SK-N-SH (cell line): ENCODE data around the gene KCNA10. TPM values are rescaled to one million over a fixed set of nuclear protein-coding genes. Genes with fewer than 3 reads are reported as not detected.

ENCODE experiments used
- CTCF ChIA-PET: fragments of 300-600, 350-600 bp; formaldehyde crosslinking; extraction: SDS; loops from one replicate; lab custom pipeline; 2021; lab: Yijun Ruan, JAX
- POLR2A ChIA-PET: fragments of 350-600 bp; sonication (Branson Sonifier 250); formaldehyde crosslinking; extraction: SDS; loops from one replicate; lab custom pipeline; 2020; ENCODE audit warnings: antibody characterized with exemption, inconsistent platforms; lab: Yijun Ruan, JAX
- DNase-seq: peaks from one replicate; pipeline ENCODE4 v3.0.0; 2012
- H2AFZ ChIP-seq: fragments of 200-600 bp; sonication (generic); 2 replicates; pipeline ENCODE4 v1.8.1; 2016; ENCODE audit warnings: antibody characterized with exemption, mild to moderate bottlenecking, low read depth
- H3F3A ChIP-seq: fragments of 200-600 bp; sonication (generic); replicated peaks from 2 replicates; pipeline ENCODE3; 2016; ENCODE audit warnings: antibody characterized with exemption, mild to moderate bottlenecking; ENCODE audit not compliant: insufficient read depth
- H3K27ac ChIP-seq, 2 experiments: fragments of 200-500 bp in 1 of 2; fragments of 200-600 bp in 1 of 2; sonication (Bioruptor generic) in 1 of 2; sonication (generic), shearing (Covaris generic) in 1 of 2; 2 replicates each; pipeline versions ENCODE4 v1.5.1 to v1.6.1; 2014 to 2016; ENCODE audit warnings: low read depth in 2 of 2, inconsistent platforms in 1 of 2, low read length in 1 of 2, mild to moderate bottlenecking in 1 of 2, mixed read lengths in 1 of 2
- H3K27me3 ChIP-seq: fragments of 200-600 bp; sonication (generic), shearing (Covaris generic); 2 replicates; pipeline ENCODE4 v1.6.1; 2016; ENCODE audit warnings: mixed run types; ENCODE audit not compliant: insufficient read depth
- H3K36me3 ChIP-seq, 2 experiments: fragments of 200-500 bp in 1 of 2; fragments of 200-600 bp in 1 of 2; sonication (Bioruptor generic) in 1 of 2; sonication (generic) in 1 of 2; replicated peaks in 1 of 2; 2 replicates each; pipeline versions ENCODE3 to v1.5.1; 2014 to 2016; ENCODE audit warnings: low read length in 1 of 2, mild to moderate bottlenecking in 1 of 2; ENCODE audit not compliant: insufficient read depth in 2 of 2, control insufficient read depth in 1 of 2
- H3K4me1 ChIP-seq, 2 experiments: fragments of 200-500 bp in 1 of 2; fragments of 200-600 bp in 1 of 2; sonication (Bioruptor generic) in 1 of 2; sonication (generic), shearing (Covaris generic) in 1 of 2; 2 replicates each; pipeline versions ENCODE4 v1.5.1 to v1.6.1; 2014 to 2016; ENCODE audit warnings: low read depth in 1 of 2, low read length in 1 of 2, mixed run types in 1 of 2; ENCODE audit not compliant: insufficient read depth in 2 of 2, control insufficient read depth in 1 of 2
- H3K4me2 ChIP-seq: fragments of 200-600 bp; sonication (generic), shearing (Covaris generic); 2 replicates; pipeline ENCODE4 v1.6.1; 2017; ENCODE audit warnings: mixed run types
- H3K4me3 ChIP-seq, 2 experiments: fragments of 200-500 bp in 1 of 2; fragments of 200-600 bp in 1 of 2; sonication (Bioruptor generic) in 1 of 2; sonication (generic), shearing (Covaris generic) in 1 of 2; 2 replicates each; pipeline versions ENCODE4 v1.5.1 to v1.8.1; 2014 to 2016; ENCODE audit warnings: low read depth in 2 of 2, inconsistent platforms in 1 of 2, low read length in 1 of 2, mild to moderate bottlenecking in 1 of 2, mixed read lengths in 1 of 2, moderate library complexity in 1 of 2
- H3K79me2 ChIP-seq: fragments of 200-600 bp; sonication (generic); 2 replicates; pipeline ENCODE4 v1.8.1; 2017; ENCODE audit warnings: mild to moderate bottlenecking; ENCODE audit not compliant: insufficient read depth
- H3K9ac ChIP-seq: fragments of 200-600 bp; sonication (generic); 2 replicates; pipeline ENCODE4 v1.6.1; 2017; ENCODE audit warnings: mixed run types
- H3K9me2 ChIP-seq: fragments of 200-600 bp; sonication (generic); 2 replicates; pipeline ENCODE4 v1.6.1; 2017; ENCODE audit warnings: mixed run types
- H3K9me3 ChIP-seq: fragments of 200-600 bp; sonication (generic); 2 replicates; pipeline ENCODE4 v1.6.1; 2017; ENCODE audit warnings: mixed run types, mild to moderate bottlenecking, moderate library complexity
- H4K20me1 ChIP-seq: fragments of 200-600 bp; sonication (generic); 2 replicates; pipeline ENCODE4 v1.6.1; 2017; ENCODE audit warnings: mild to moderate bottlenecking, mixed run types; ENCODE audit not compliant: insufficient read depth
- CHD2 ChIP-seq: fragments of 150-350 bp; IDR thresholded peaks from 2 replicates; pipeline ENCODE4 v1.6.1; 2018; ENCODE audit warnings: low read length; ENCODE audit not compliant: partially characterized antibody
- EP300 ChIP-seq, 2 experiments: IDR thresholded peaks; 2 replicates each; pipeline versions ENCODE4 v1.4.0 to v1.6.1; 2012; ENCODE audit warnings: borderline replicate concordance in 1 of 2, low read depth in 1 of 2, low read length in 1 of 2
- EZH2phosphoT487 ChIP-seq: fragments of 200-600 bp; sonication (generic); IDR thresholded peaks from 2 replicates; pipeline ENCODE4 v1.6.1; 2017; ENCODE audit warnings: low read depth, mixed run types, mild to moderate bottlenecking, antibody characterized with exemption, moderate library complexity, borderline replicate concordance
- FOXJ3 ChIP-seq: sonication (generic); formaldehyde crosslinking; IDR thresholded peaks from 2 replicates; pipeline ENCODE4 v1.5.1; 2020; ENCODE audit warnings: mild to moderate bottlenecking, missing genetic modification reagents
- FOXM1 ChIP-seq: IDR thresholded peaks from 2 replicates; pipeline ENCODE4 v1.4.0; 2012; ENCODE audit warnings: low read depth, mild to moderate bottlenecking
- GABPA ChIP-seq: IDR thresholded peaks from 2 replicates; pipeline ENCODE4 v1.4.0; 2012; ENCODE audit warnings: low read depth, mild to moderate bottlenecking
- GATA2 ChIP-seq: sonication (generic); formaldehyde crosslinking; IDR thresholded peaks from 2 replicates; pipeline ENCODE4 v1.5.0; 2020; ENCODE audit warnings: mild to moderate bottlenecking, missing genetic modification reagents
- IRF3 ChIP-seq: fragments of 150-350 bp; IDR thresholded peaks from 2 replicates; pipeline ENCODE4 v1.6.1; 2016; ENCODE audit warnings: mild to moderate bottlenecking, low read depth, low read length
- MXI1 ChIP-seq: IDR thresholded peaks from 2 replicates; pipeline ENCODE4 v1.6.1; 2012; ENCODE audit warnings: mild to moderate bottlenecking, low read depth, low read length, improper control_type of control experiment
- NRF1 ChIP-seq: IDR thresholded peaks from 2 replicates; pipeline ENCODE4 v1.6.1; 2012; ENCODE audit warnings: low read depth, mild to moderate bottlenecking, low read length
- PBX3 ChIP-seq: IDR thresholded peaks from 2 replicates; pipeline ENCODE4; 2012
- RCOR1 ChIP-seq: fragments of 150-350 bp; IDR thresholded peaks from 2 replicates; pipeline ENCODE4 v1.6.1; 2017; ENCODE audit warnings: antibody characterized with exemption, low read length
- RFX5 ChIP-seq: IDR thresholded peaks from 2 replicates; pipeline ENCODE4 v1.6.1; 2012; ENCODE audit warnings: mild to moderate bottlenecking, improper control_type of control experiment, low read length
- SIN3A ChIP-seq: IDR thresholded peaks from 2 replicates; pipeline ENCODE4 v1.6.1; 2012; ENCODE audit warnings: low read depth, mild to moderate bottlenecking, low read length, moderate library complexity, borderline replicate concordance
- SMC3 ChIP-seq: IDR thresholded peaks from 2 replicates; pipeline ENCODE4 v1.6.1; 2012; ENCODE audit warnings: low read depth, low read length, improper control_type of control experiment
- TCF12 ChIP-seq: IDR thresholded peaks from 2 replicates; pipeline ENCODE4 v1.4.0; 2012
- TEAD4 ChIP-seq: IDR thresholded peaks from 2 replicates; pipeline ENCODE4 v1.4.0; 2012; ENCODE audit warnings: mild to moderate bottlenecking, borderline replicate concordance; ENCODE audit not compliant: insufficient read depth
- USF2 ChIP-seq: fragments of 150-350 bp; IDR thresholded peaks from 2 replicates; pipeline ENCODE4 v1.6.1; 2017; ENCODE audit warnings: antibody characterized with exemption, low read length, low read depth, borderline replicate concordance
- YY1 ChIP-seq: IDR thresholded peaks from 2 replicates; pipeline ENCODE4 v1.4.0; 2012; ENCODE audit warnings: low read depth, mild to moderate bottlenecking
- ZBTB33 ChIP-seq: IDR thresholded peaks from 2 replicates; pipeline ENCODE4 v1.4.0; 2012; ENCODE audit warnings: low read depth, borderline replicate concordance
- WGBS: methylation state at CpG from one replicate; pipeline ENCODE4 v1.1.6; 2017; ENCODE audit warnings: low lambda C conversion rate; 5-methylcytosine and 5-hydroxymethylcytosine counted together
- polyA plus RNA-seq, 3 experiments: library from polyadenylated mRNA; depleted of rRNA; stranded (reverse); fragments of >200 nt; gene quantifications; 2 replicates each; pipeline ENCODE4 v1.2.3, GENCODE V29; 2012

KCNA10 gene
- polyA plus RNA-seq, 1 of the 3 experiments (the other 2 are of a cell fraction), result not detected

GRCh38 chr1:110509655-110510054, 9.3 kb downstream of the KCNA10 start:
- 64% methylated on average over 6 of the region's 6 CpGs for WGBS
- POLR2A ChIA-PET, result no interaction called here
- CTCF ChIA-PET, result interaction anchor here (1.2 to 9.4 kb wide), 6 partner anchors 10 to 274 kb away, joined by 3 to 69 read pairs (median 6); no protein-coding TSS in a partner anchor

GRCh38 chr1:110508028-110508940, 10.7 kb downstream of the KCNA10 start:
- 60% methylated on average over 8 of the region's 14 CpGs for WGBS
- Histone ChIP-seq H3K9me3 (no peaks in the 10 kb centered on the region), H3K27me3 (no peaks in the 10 kb centered on the region; the same call in 1 of the 2 replicates), H2AFZ (no peak overlapping the region), H3K9ac (no peak overlapping the region), H3K4me2 (no peak overlapping the region), H3F3A (no peaks in the 10 kb centered on the region), H3K36me3 (no peaks in the 10 kb centered on the region), H3K79me2 (no peaks in the 10 kb centered on the region), H3K4me3 (no peak overlapping the region), H4K20me1 (no peaks in the 10 kb centered on the region), H3K9me2 (no peaks in the 10 kb centered on the region), H3K4me1 (peaks cover 0 to 4% of the 10 kb centered on the region in 2 experiments; a peak in 1 of 4 replicates), H3K27ac (no peak overlapping the region)
- ChIA-PET POLR2A (no interaction called here), CTCF (interaction anchor here (0.9 to 9.4 kb wide), 10 partner anchors 8 to 300 kb away, joined by 3 to 69 read pairs (median 6); partner anchors contain the start of gene KCNA2)
- no peak for DNase-seq
- TF ChIP-seq FOXM1 (no peak), EP300 (IDR thresholded peaks at IDR 0.05; ENCODE audit: borderline replicate concordance in 1 of 2, low read depth in 1 of 2, low read length in 1 of 2) (no peak), NRF1 (no peak), USF2 (no peak), CHD2 (no peak), SIN3A (no peak), SMC3 (no peak), YY1 (no peak), PBX3 (no peak), GABPA (no peak), TEAD4 (no peak), RFX5 (no peak)

More at GRCh38 chr1:110509655-110510054, 9.3 kb downstream of the KCNA10 start:
- Histone ChIP-seq H2AFZ (no peak overlapping the region), H3K79me2 (no peaks in the 10 kb centered on the region), H3F3A (no peaks in the 10 kb centered on the region), H3K9me3 (no peaks in the 10 kb centered on the region), H3K4me2 (no peak overlapping the region), H3K9me2 (no peaks in the 10 kb centered on the region), H3K27ac (no peak overlapping the region), H3K4me1 (peaks cover 0 to 4% of the 10 kb centered on the region in 2 experiments; a peak in 1 of 4 replicates), H3K9ac (no peak overlapping the region), H3K27me3 (no peaks in the 10 kb centered on the region), H4K20me1 (no peaks in the 10 kb centered on the region), H3K4me3 (no peak overlapping the region), H3K36me3 (no peaks in the 10 kb centered on the region)
- no peak for DNase-seq
- TF ChIP-seq EZH2phosphoT487 (no peak), TCF12 (no peak), YY1 (no peak), IRF3 (no peak), RCOR1 (no peak), MXI1 (no peak), GATA2 (CRISPR knock-in tag) (no peak), CHD2 (no peak), FOXJ3 (CRISPR knock-in tag) (no peak), ZBTB33 (no peak), GABPA (no peak)
